ENCODE results near the gene OVCH2. TPM values are rescaled to one million over a fixed set of nuclear protein-coding genes. Genes with fewer than 3 reads are reported as not detected.

The OVCH2 gene
- total RNA-seq, 1 donor from 2014 or later, result not detected

DNA sequence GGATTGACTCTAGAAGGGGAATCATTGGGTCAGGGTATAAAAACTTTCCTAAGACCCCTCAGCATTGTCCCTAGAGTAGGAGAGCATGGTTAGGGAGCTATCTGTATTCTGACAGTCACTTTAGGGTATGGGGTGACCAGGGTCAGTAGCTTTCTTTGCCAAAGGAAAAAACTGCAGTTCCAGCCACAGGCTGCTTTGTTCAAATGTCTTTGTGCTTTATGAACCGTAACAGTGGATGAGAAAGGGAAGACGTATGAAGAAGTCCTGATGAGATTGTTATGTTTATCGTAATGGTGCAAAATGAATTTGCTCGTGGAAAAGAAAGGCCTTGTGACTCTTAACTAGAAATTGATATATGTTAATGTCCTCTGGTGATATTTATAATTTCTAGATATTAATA lies 63.0 kb downstream of the OVCH2 start:
- intact Hi-C loops (cut with micrococcal nuclease), result no loop called here

DNA sequence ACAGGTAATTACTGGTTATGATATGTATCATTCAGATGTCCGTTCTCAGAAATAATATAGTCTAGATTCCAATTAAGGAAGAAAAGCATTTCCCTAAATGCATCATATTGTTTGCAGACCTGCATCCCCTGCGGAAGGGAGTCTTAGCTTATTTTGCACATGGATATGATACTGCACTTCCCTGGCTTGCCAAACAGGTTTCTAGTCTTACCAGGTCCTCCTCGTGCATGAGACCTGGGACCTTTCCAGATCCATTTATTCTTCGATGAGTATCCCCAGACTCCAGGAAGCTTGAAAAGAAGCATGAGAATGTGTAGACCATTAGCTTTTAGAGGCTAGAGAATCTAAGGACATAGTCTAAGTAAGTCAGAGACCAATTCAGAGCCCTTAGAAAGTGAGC lies 63.5 kb downstream of the OVCH2 start:
- intact Hi-C loops (cut with micrococcal nuclease), result no loop called here

DNA sequence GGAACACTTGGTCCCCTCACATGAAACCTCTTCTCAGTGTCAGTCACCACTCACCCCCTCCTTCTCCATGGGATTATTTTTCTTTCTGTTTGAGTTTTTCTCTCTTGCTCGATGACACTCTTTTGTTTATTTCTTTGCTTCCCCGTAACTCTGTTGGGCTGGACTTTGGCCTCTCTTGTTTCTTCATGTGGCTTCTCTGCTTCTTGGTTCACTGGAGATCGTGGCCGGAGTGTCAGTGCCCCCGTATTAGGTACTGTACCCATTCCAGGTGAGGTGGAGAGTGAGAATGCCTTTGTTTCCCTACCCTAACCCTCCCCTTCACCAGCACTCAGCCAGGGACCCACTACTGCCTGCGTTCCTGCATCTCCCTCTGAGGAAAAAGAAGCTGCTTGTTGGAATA lies 65.5 kb downstream of the OVCH2 start:
- intact Hi-C loops (cut with micrococcal nuclease), result no loop called here

DNA sequence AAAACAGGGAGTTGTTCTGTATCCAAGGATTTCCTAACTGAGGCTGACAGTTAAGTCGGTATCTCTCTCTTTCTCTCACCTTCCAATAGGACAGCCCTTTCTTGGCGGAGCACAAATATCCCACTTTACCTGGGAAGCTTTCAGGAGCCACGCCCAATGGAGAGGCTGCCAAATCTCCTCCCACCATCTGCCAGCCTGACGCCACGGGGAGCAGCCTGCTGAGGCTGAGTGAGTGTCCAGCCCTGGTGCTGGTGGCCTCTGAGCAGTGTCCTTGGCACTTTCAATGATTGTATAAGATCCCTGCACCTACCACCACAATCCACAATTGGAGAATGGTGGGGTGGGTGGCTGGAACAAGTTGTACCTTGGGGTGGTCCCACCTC lies 66.6 kb downstream of the OVCH2 start:
- intact Hi-C loops (cut with micrococcal nuclease), result no loop called here

Other genes with a start within 250 kb of the OVCH2 start
- not detected in 2 replicates for gene OLFML1, start 221.0 kb downstream of the OVCH2 start, total RNA-seq
- gene PPFIBP2, start 192.5 kb downstream of the OVCH2 start, total RNA-seq, result 5.4 and 5.8 TPM in 2 replicates
- 1.4 and 1.5 TPM in 2 replicates for gene CYB5R2, start 33.0 kb downstream of the OVCH2 start, total RNA-seq
- not detected in 2 replicates for gene OR5P2, start 90.5 kb upstream of the OVCH2 start, total RNA-seq
- gene OR5P3, start 124.4 kb upstream of the OVCH2 start, total RNA-seq, result not detected in 2 replicates
- not detected in 2 replicates for gene OR10A6, start 224.8 kb upstream of the OVCH2 start, total RNA-seq
- not detected in 2 replicates for gene OR10A3, start 235.2 kb upstream of the OVCH2 start, total RNA-seq